CD8-positive, alpha-beta memory T cell (primary cell): ENCODE results near the gene WDR81. TPM values are rescaled to one million over a fixed set of nuclear protein-coding genes. Genes with fewer than 3 reads are reported as not detected.

Experiments
- CTCF ChIA-PET: fragments of 350-600 bp; sonication (Branson Sonifier 250); formaldehyde crosslinking; loops from one replicate; lab custom pipeline; 2021; ENCODE audit warnings: antibody characterized with exemption; lab: Charles Lee
- POLR2A ChIA-PET: fragments of 350-600 bp; sonication (Branson Sonifier 250); formaldehyde crosslinking; loops from one replicate; lab custom pipeline; 2021; ENCODE audit warnings: antibody characterized with exemption; lab: Charles Lee
- DNase-seq, 5 donors: peaks; one replicate each; pipeline versions ENCODE4 v3.0.0 to v3.0.0-alpha.2; 2020 to 2022; ENCODE audit warnings: mixed read lengths in 1 of 5
- H3K27ac ChIP-seq: one replicate; pipeline ENCODE4 v1.7.0; 2013; ENCODE audit warnings: low read depth, mild to moderate bottlenecking, low read length, moderate library complexity
- H3K27me3 ChIP-seq: 2 replicates; pipeline ENCODE4 v1.7.0; 2013; ENCODE audit warnings: low read length, mild to moderate bottlenecking; ENCODE audit not compliant: insufficient read depth, poor library complexity, severe bottlenecking
- H3K36me3 ChIP-seq: 2 replicates; pipeline ENCODE4 v1.7.0; 2013; ENCODE audit warnings: mild to moderate bottlenecking, low read length, moderate library complexity; ENCODE audit not compliant: insufficient read depth
- H3K4me1 ChIP-seq: 2 replicates; pipeline ENCODE4 v1.7.0; 2013; ENCODE audit warnings: mild to moderate bottlenecking, low read length, moderate library complexity; ENCODE audit not compliant: insufficient read depth
- H3K4me3 ChIP-seq: 2 replicates; pipeline ENCODE4 v1.7.0; 2013; ENCODE audit warnings: mild to moderate bottlenecking, low read length
- H3K9me3 ChIP-seq: 2 replicates; pipeline ENCODE4 v1.7.0; 2013; ENCODE audit warnings: mild to moderate bottlenecking, low read length
- H3K27ac Mint-ChIP-seq, 8 donors: one replicate each; pipeline ENCODE4 v1.8.0; 2020 to 2021; ENCODE audit warnings: mixed read lengths in 8 of 8, mild to moderate bottlenecking in 6 of 8, inconsistent platforms in 3 of 8, moderate library complexity in 3 of 8
- H3K27me3 Mint-ChIP-seq, 2 donors: one replicate each; pipeline ENCODE4 v1.8.0; 2020 to 2021; ENCODE audit warnings: mixed read lengths in 2 of 2, mild to moderate bottlenecking in 1 of 2, moderate library complexity in 1 of 2
- H3K36me3 Mint-ChIP-seq, 3 donors: one replicate each; pipeline ENCODE4 v1.8.0; 2020 to 2021; ENCODE audit warnings: mixed read lengths in 3 of 3, inconsistent platforms in 1 of 3, mild to moderate bottlenecking in 1 of 3
- H3K4me1 Mint-ChIP-seq, 3 donors: one replicate each; pipeline ENCODE4 v1.8.0; 2020 to 2021; ENCODE audit warnings: mixed read lengths in 3 of 3, inconsistent platforms in 1 of 3, mild to moderate bottlenecking in 1 of 3
- H3K4me3 Mint-ChIP-seq, 7 donors: one replicate each; pipeline ENCODE4 v1.8.0; 2020 to 2021; ENCODE audit warnings: mixed read lengths in 7 of 7, mild to moderate bottlenecking in 6 of 7, moderate library complexity in 4 of 7, inconsistent platforms in 2 of 7
- H3K9me3 Mint-ChIP-seq, 5 donors: one replicate each; pipeline ENCODE4 v1.8.0; 2020 to 2022; ENCODE audit warnings: mixed read lengths in 5 of 5, mild to moderate bottlenecking in 3 of 5, moderate library complexity in 2 of 5, inconsistent platforms in 1 of 5
- polyA plus RNA-seq: library from polyadenylated mRNA; unstranded; fragments of 300-500 nt; fragmentation: Illumina TruSeq; gene quantifications from one replicate; pipeline ENCODE4 v1.2.3, GENCODE V29; 2021
- total RNA-seq, 2 experiments: library from RNA; stranded (reverse); gene quantifications; one replicate each; pipeline ENCODE4 v1.2.3, GENCODE V29; 2021

The WDR81 gene
- total and polyA plus RNA-seq, 3 experiments from 2014 or later: 20.4 to 23.7 (median 21.1) TPM

- H3K4me3 ChIP-seq: no peak overlapping the region
- no peak for DNase-seq
- no peak overlapping the region for H3K27ac ChIP-seq
- ChIA-PET CTCF (interaction anchor here (0.6 to 3.3 kb wide), 9 partner anchors 9 to 117 kb away, joined by 3 to 41 read pairs (median 3); no protein-coding TSS in a partner anchor), POLR2A (interaction anchor here (0.8 to 1.3 kb wide), 4 partner anchors 62 to 115 kb away, joined by 3 to 6 read pairs (median 3); no protein-coding TSS in a partner anchor)
- Mint-ChIP-seq H3K27ac (peak overlapping the region in 2 of 8 donors; percentile 11 to 38), H3K36me3 (peaks cover 7 to 78% (median 14%) of the 10 kb centered on the region in 3 donors), H3K4me3 (no peak overlapping the region), H3K9me3 (no peaks in the 10 kb centered on the region), H3K4me1 (peaks cover 6 to 10% (median 6%) of the 10 kb centered on the region in 3 donors), H3K27me3 (no peaks in the 10 kb centered on the region)
- no peaks in the 10 kb centered on the region for H3K27me3 ChIP-seq
- no peaks in the 10 kb centered on the region for H3K9me3 ChIP-seq
- H3K4me1 ChIP-seq: no peaks in the 10 kb centered on the region
- H3K36me3 ChIP-seq: peaks cover 28% of the 10 kb centered on the region
Measured at GRCh38 chr17:1783834-1784611, 59.5 kb downstream of the WDR81 start.

DNA sequence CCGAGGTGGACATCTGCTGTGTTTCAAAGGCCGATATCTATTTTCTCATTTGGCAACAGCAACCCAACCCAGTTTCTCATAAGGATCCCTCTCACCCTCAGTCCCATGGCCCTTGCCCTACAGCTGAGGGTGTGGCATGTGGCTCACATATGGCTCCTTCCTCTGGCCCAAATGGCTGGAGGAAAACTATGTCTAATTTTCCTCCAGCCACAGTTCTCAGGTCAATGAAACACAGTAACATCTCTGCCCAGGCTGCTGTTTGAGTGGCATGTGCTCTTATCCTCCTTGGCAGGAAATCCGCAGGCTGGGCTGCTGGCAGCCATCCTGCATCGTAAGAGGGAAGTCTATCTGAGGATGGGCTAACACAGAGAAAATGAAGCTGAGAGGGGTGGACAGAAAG is 61.4 kb downstream of the WDR81 start:
- POLR2A ChIA-PET: interaction anchor here (0.6 kb wide), 1 partner anchor 528 kb away, joined by 4 read pairs; no protein-coding TSS in a partner anchor

GRCh38 chr17:1786708-1787107 is 62.2 kb downstream of the WDR81 start:
- Mint-ChIP-seq H3K4me3 (no peak overlapping the region), H3K4me1 (peaks cover 6 to 15% (median 10%) of the 10 kb centered on the region in 3 donors)

More for the DNA sequence above, 61.4 kb downstream of the WDR81 start:
- H3K4me3 Mint-ChIP-seq: no peak overlapping the region
- DNase-seq: no peak
- H3K36me3 Mint-ChIP-seq: peaks cover 7 to 65% (median 14%) of the 10 kb centered on the region in 3 donors
- peaks cover 6 to 10% (median 6%) of the 10 kb centered on the region in 3 donors for H3K4me1 Mint-ChIP-seq
- H3K27me3 Mint-ChIP-seq: no peaks in the 10 kb centered on the region
- H3K4me3 ChIP-seq: no peak overlapping the region
- no peak overlapping the region for H3K27ac ChIP-seq
- peaks cover 28% of the 10 kb centered on the region for H3K36me3 ChIP-seq
- CTCF ChIA-PET: no interaction called here
- no peak overlapping the region for H3K27ac Mint-ChIP-seq
- H3K9me3 Mint-ChIP-seq: no peaks in the 10 kb centered on the region
- H3K27me3 ChIP-seq: no peaks in the 10 kb centered on the region
- no peaks in the 10 kb centered on the region for H3K9me3 ChIP-seq
- H3K4me1 ChIP-seq: no peaks in the 10 kb centered on the region

GRCh38 chr17:1787301-1787902 is 62.9 kb downstream of the WDR81 start:
- Histone ChIP-seq H3K9me3 (no peaks in the 10 kb centered on the region), H3K4me3 (no peak overlapping the region), H3K36me3 (peaks cover 15% of the 10 kb centered on the region), H3K27me3 (no peaks in the 10 kb centered on the region), H3K4me1 (no peaks in the 10 kb centered on the region), H3K27ac (no peak overlapping the region)
- POLR2A ChIA-PET: no interaction called here
- Mint-ChIP-seq H3K4me3 (no peak overlapping the region), H3K9me3 (no peaks in the 10 kb centered on the region), H3K27me3 (no peaks in the 10 kb centered on the region), H3K36me3 (peaks cover 6 to 55% (median 12%) of the 10 kb centered on the region in 3 donors), H3K4me1 (peaks cover 6 to 15% (median 10%) of the 10 kb centered on the region in 3 donors), H3K27ac (peak overlapping the region in 2 of 8 donors; percentile 54 to 76)
- CTCF ChIA-PET: interaction anchor here (1.0 kb wide), 1 partner anchor 66 kb away, joined by 3 read pairs; no protein-coding TSS in a partner anchor
- no peak for DNase-seq

More at GRCh38 chr17:1786708-1787107, 62.2 kb downstream of the WDR81 start:
- Mint-ChIP-seq H3K27me3 (no peaks in the 10 kb centered on the region), H3K36me3 (peaks cover 7 to 62% (median 15%) of the 10 kb centered on the region in 3 donors), H3K27ac (peak overlapping the region in 2 of 8 donors; percentile 51 to 75), H3K9me3 (no peaks in the 10 kb centered on the region)
- ChIA-PET POLR2A (no interaction called here), CTCF (no interaction called here)
- H3K27ac ChIP-seq: no peak overlapping the region
- no peaks in the 10 kb centered on the region for H3K27me3 ChIP-seq
- H3K9me3 ChIP-seq: no peaks in the 10 kb centered on the region
- no peak for DNase-seq
- peaks cover 21% of the 10 kb centered on the region for H3K36me3 ChIP-seq
- no peak overlapping the region for H3K4me3 ChIP-seq
- H3K4me1 ChIP-seq: no peaks in the 10 kb centered on the region

Other genes starting within 250 kb of the WDR81 start
- 10 to 100 TPM; 36.6 to 36.9 TPM for gene MYO1C, start 232.0 kb upstream of the WDR81 start, total RNA-seq
- 5.7 TPM for gene MYO1C, start 232.0 kb upstream of the WDR81 start, polyA plus RNA-seq
- gene INPP5K, start 208.1 kb upstream of the WDR81 start, total RNA-seq: 10 to 100 TPM; 29.5 to 31.9 TPM
- 80.2 TPM for gene INPP5K, start 208.1 kb upstream of the WDR81 start, polyA plus RNA-seq
- gene PITPNA, start 161.9 kb upstream of the WDR81 start, total RNA-seq: 10 to 100 TPM; 80.5 to 85.0 TPM
- gene PITPNA, start 161.9 kb upstream of the WDR81 start, polyA plus RNA-seq: 39.6 TPM
- gene SLC43A2, start 95.9 kb upstream of the WDR81 start, total RNA-seq: 10 to 100 TPM in 1 of 2 experiments, 1 to 10 TPM in 1; 9.0 to 10.2 TPM
- 1.6 TPM for gene SLC43A2, start 95.9 kb upstream of the WDR81 start, polyA plus RNA-seq
- under 1 TPM; 0.71 to 0.94 TPM for gene SCARF1, start 79.0 kb upstream of the WDR81 start, total RNA-seq
- 0.39 TPM for gene SCARF1, start 79.0 kb upstream of the WDR81 start, polyA plus RNA-seq
- gene RILP, start 74.8 kb upstream of the WDR81 start, total RNA-seq: 1 to 10 TPM; 2.1 to 3.0 TPM
- gene RILP, start 74.8 kb upstream of the WDR81 start, polyA plus RNA-seq: 3.7 TPM
- 100 to 1,000 TPM; 430 to 447 TPM for gene PRPF8, start 39.8 kb upstream of the WDR81 start, total RNA-seq
- gene PRPF8, start 39.8 kb upstream of the WDR81 start, polyA plus RNA-seq: 209 TPM
- under 1 TPM; 0.09 to 0.22 TPM for gene TLCD2, start 14.3 kb upstream of the WDR81 start, total RNA-seq
- gene TLCD2, start 14.3 kb upstream of the WDR81 start, polyA plus RNA-seq: 0.32 TPM
- gene SERPINF2, start 18.2 kb downstream of the WDR81 start, total RNA-seq: under 1 TPM; 0.13 to 0.33 TPM
- not detected for gene SERPINF2, start 18.2 kb downstream of the WDR81 start, polyA plus RNA-seq
- gene SERPINF1, start 37.4 kb downstream of the WDR81 start, total RNA-seq: 1 to 10 TPM; 1.2 to 2.1 TPM
- gene SERPINF1, start 37.4 kb downstream of the WDR81 start, polyA plus RNA-seq: 2.4 TPM
- gene SMYD4, start 105.2 kb downstream of the WDR81 start, total RNA-seq: 10 to 100 TPM; 18.7 to 20.1 TPM
- gene SMYD4, start 105.2 kb downstream of the WDR81 start, polyA plus RNA-seq: 16.4 TPM
- 100 to 1,000 TPM; 168 to 192 TPM for gene RPA1, start 105.3 kb downstream of the WDR81 start, total RNA-seq
- 92.3 TPM for gene RPA1, start 105.3 kb downstream of the WDR81 start, polyA plus RNA-seq